Measurements from ENCODE around the gene PSTPIP1. TPM values are rescaled to one million over a fixed set of nuclear protein-coding genes. Genes with fewer than 3 reads are reported as not detected.

PSTPIP1 gene
- total and polyA plus RNA-seq, 2 of the 13 experiments (the other 11 are each of a cell fraction or from before 2014, with no cell fraction given), result 4.4 to 8.7 TPM

GRCh38 chr15:76973362-76973743, 21.6 kb upstream of the PSTPIP1 start:
- DNase-seq (ENCODE audit: low spot score) (peak; percentile 12), ATAC-seq (peak; percentile 66), FAIRE-seq (no peak)
- ChIA-PET CTCF (ENCODE audit: low intra/inter-chr PET ratio, low total read pairs) (no interaction called here), POLR2A (no interaction called here)
- Histone ChIP-seq H3K4me1 (ENCODE audit: insufficient read depth, low read length) (no peaks in the 10 kb centered on the region), H3K9ac (ENCODE audit: insufficient read depth, low read depth, low read length) (no peak overlapping the region), H3K4me2 (ENCODE audit: low read depth, low read length) (no peak overlapping the region), H3K27ac (ENCODE audit: extremely low read length, insufficient read depth, low read length) (no peak overlapping the region), H3K27me3 (ENCODE audit: control insufficient read depth in 1 of 2, insufficient read depth in 2 of 2, low read length in 2 of 2) (peaks cover 2 to 26% of the 10 kb centered on the region in 2 experiments; a peak in 4 of 5 replicates), H3K9me3 (ENCODE audit: low read length) (no peaks in the 10 kb centered on the region), H2AFZ (ENCODE audit: low read length) (no peak overlapping the region), H3K36me3 (replicated peaks in 1 of 2; ENCODE audit: control insufficient read depth in 1 of 2, insufficient read depth in 2 of 2, low read length in 2 of 2) (no peaks in the 10 kb centered on the region), H3K79me2 (ENCODE audit: insufficient read depth, low read length) (no peaks in the 10 kb centered on the region), H3K4me3 (replicated peaks in 1 of 3; ENCODE audit: insufficient read depth in 1 of 3, low read depth in 2 of 3, low read length in 3 of 3) (no peak overlapping the region), H4K20me1 (ENCODE audit: insufficient read depth, low read length) (no peaks in the 10 kb centered on the region)
- in situ Hi-C loops (cut with HindIII; ENCODE audit: extremely low pct_ligation_motif_present, low pct_unique_long_range_greater_than_20kb), result no loop called here
- no peak for TF ChIP-seq ZBTB37 (CRISPR knock-in tag; IDR thresholded peaks at IDR 0.05)
- peak; percentile 57 for TF ChIP-seq CTCF (CRISPR knock-in tag; IDR thresholded peaks at IDR 0.05)
- no peak for TF ChIP-seq SIX1 (CRISPR knock-in tag; IDR thresholded peaks at IDR 0.05; ENCODE audit: borderline replicate concordance)
- TF ChIP-seq TAF15 (IDR thresholded peaks at IDR 0.05; ENCODE audit: low read depth, low read length, poor library complexity, severe bottlenecking), result no peak
- peak; percentile 36 for TF ChIP-seq STAG1 (CRISPR knock-in tag; IDR thresholded peaks at IDR 0.05)
- no peak for TF ChIP-seq KIAA2018 (CRISPR knock-in tag; IDR thresholded peaks at IDR 0.05; ENCODE audit: borderline replicate concordance)
- BruUV-seq (replicated peaks), result no TSS peak
- intact Hi-C loops (cut with micrococcal nuclease; ENCODE audit: unreplicated experiment), result no loop called here
- WGBS (ENCODE audit: low lambda C conversion rate), result 14% methylated on average over 1 of the region's 4 CpGs

All from HepG2 (cell line).